RPMI8226 (cell line): ENCODE data around the gene CFDP1.
A peak's percentile ranks its signal among the peaks of the same experiment; 100 is the strongest.

Experiments
- DNase-seq: peaks from one replicate; pipeline ENCODE4 v3.0.0-alpha.2; 2015

Gene CFDP1

DNA sequence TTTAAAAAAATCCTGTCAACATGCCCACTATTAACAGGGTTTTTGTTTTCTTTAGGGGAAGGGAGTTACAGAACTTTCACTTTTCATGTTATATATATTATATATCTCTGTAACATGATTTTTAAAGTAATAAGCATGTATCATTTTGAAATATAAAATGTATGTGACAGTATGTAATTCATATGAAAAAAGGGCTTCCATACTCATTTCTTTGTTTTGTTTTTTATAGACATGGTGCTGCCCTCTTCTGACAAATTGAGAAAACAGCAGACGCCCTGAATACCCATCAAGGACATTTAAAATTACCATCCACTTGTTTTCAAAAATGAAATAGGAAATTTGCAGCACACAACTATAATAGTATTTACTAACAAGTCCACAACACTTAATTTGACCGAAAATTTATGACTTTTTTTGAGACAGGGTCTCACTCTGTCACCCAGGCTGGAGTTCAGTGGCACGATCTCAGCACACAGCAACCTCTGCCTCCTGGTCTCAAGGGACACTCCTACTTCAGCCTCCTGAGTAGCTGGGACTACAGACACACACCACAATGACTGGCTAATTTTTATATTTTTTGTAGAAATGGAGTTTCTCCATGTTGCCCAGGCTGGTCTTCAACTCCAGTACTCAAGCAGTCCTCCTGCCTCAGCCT lies 30.4 kb downstream of the CFDP1 start:
- DNase-seq = peak; percentile 17

DNA sequence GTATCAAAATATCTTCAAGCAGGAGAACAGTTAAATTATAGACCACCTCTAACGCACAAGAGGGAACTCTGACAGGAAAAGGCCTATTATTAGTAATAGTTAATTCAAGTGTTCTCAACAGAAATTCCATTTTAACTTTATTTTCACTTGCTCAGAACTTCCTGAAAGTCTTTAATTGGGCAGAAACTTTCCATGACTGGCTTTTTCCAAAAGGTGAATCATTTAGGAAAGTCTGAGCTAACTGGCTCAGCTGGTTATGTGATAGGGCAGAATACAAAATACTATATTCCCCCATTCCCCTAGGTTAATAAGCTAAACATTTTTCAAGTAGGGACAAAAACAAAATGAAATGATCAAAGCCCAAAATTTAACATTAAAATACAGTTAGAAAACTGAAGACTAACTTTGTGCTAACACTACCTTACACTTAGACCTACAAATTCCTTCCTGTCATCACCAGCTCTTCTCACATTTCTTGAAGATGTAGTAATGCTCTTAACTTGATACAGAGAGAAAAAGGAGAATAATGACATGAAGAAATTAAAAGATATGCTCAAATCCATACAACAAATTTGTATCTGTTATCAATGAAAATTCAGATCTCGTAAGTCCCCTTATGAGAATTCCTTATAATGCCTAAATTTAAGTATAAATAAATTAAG lies 31.0 kb downstream of the CFDP1 start:
- DNase-seq = no peak

- no peak for DNase-seq
Observed at GRCh38 chr16:75401691-75402090, 31.6 kb downstream of the CFDP1 start.

- no peak for DNase-seq
Observed at GRCh38 chr16:75398333-75398732, 35.0 kb downstream of the CFDP1 start.

DNA sequence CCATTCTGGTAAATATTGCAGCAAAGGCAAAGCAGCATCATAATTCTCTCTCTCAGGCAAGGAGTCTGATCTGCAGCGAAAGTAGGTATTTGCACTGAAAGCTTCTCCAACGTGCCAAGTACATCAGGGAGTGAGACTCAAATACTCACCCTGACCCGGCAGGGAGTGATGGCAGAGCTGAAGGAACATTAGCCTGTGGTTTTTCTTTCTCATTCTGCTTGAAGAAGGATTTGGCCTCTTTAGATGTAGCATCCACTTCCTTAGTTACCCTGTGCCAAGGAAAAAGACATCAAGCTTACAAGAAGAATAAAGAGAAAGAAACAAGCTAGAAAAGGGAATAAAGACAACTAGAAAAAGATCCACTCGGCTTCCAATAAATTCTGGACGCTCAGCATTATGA lies 38.4 kb downstream of the CFDP1 start:
- no peak for DNase-seq

DNA sequence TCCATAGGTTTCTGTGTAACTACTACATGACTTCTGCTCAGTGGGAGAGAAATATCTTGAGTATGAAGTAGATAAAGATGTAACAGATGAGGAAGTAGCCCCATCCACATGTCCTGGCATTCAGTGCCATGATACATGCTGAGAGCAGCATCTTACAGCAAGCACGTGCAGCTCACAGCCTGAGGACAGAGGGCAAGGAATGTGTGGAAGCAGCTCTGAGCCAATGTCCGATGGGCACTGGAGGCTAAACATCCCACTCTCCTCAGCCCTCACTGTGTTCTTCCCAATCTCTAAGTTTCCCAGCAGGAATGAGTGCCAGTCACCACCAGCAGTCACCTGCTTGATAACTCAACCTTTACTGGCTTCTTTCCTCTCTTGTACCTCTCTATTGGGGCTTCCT lies 40.4 kb downstream of the CFDP1 start:
- DNase-seq = no peak

DNA sequence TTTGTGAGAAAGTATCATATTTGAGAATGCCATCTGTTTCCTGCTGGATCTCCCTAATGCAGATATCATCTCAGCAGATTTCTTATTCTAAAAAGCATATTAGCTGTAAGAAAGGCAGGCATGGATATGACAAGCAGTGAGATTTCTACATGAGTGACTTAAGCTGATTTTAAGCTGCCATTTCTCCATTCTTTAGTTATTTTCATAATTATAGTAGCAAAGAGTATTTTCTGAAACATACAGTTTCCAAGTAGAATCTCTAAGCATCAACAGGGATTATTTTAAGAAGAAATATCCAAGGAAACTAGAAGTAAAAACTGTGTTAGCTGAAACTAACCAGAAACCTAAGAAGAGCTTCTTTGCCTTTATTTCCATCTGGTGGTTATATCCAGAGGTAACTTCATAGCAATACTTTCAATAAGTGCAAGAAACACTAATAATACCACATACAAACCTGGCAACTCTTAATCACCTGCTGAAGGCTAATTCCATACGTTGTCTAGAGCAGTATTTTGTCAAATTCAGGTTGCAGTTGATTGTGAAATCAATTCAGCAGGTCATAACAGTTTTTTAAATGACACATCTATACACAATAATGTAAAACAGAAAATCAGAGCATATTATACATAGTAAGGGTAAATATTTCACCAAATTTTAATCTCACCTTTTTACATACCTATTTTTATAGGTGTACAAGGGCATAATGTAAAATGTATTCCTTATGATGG lies 42.2 kb downstream of the CFDP1 start:
- DNase-seq = no peak

GRCh38 chr16:75389096-75389690 lies 44.1 kb downstream of the CFDP1 start:
- DNase-seq = no peak

DNA sequence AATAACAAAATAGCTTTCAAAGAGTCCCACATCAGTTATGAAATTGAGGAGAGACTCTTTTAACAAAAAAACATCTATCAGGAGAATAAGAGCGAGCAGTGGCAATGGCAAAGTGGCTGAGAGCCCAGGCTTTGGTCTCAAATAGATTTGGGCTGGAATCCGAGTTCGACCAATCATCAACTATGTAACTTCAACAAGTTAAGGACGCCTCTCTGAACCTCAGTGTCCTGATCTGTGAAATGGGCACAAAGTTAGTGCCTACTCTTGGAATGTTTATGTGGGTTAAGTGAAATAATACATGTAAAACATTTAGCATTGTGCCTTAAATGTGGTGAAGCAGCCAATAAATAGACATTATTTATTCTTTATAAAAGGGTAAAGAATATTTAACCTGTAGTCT lies 45.4 kb downstream of the CFDP1 start:
- DNase-seq = no peak

- peak; percentile 79 for DNase-seq
Observed at GRCh38 chr16:75385507-75386152, 47.7 kb downstream of the CFDP1 start.

DNA sequence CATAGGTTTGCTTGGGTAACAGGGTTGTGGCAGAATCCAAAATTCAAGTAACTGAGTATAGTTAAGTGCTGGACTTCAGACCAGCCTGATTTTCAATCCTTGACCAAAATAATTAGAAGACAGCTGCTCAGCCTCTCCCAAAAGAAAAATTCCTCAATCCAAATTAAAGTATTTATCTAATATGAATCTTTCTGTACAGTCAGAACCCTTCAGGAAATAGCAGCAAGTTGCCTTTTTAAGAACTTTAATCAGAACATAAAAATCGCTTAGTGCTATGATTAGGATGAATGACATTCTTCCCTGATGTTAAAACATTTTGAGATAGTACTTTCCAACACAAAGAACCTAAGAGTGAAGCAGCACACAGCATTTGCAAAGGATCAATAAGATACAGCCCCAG lies 50.2 kb downstream of the CFDP1 start:
- DNase-seq = no peak

DNA sequence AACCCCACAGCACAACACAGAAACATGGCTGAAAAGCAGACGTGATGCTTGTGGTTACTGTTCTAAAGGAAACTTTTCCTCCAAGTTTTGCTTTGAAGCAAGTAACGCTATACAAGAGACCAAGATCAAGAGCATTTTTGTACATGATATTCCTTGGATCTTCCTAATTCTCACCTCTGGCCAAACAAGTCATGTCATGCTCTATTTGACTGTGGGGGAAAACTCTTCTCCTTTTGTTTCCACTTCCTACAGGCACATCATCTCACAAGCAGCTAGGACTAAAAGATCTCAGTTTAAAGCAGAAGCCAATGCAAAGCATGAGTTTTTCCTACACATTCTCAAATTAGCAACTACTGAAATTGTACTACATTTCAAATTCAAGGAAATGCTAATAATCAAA lies 50.7 kb downstream of the CFDP1 start:
- DNase-seq = no peak

DNA sequence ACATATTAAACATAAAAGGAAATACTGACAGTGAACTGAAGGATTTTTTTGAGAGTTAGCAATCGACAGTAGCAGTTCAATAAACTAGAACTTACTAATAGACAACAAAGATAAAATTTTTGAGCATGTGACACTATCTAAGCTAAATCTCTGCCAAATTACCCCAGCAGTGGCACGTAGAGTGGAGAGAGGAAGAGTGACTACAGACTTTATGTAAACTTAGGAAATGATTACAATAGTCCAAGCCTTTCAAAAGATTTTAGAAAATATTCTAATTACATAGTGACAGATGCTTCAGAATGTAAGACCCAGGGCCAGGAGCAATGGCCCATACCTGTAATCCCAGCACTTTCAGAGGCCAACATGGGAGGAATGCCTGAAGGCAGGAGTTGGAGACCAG lies 52.4 kb downstream of the CFDP1 start:
- no peak for DNase-seq

GRCh38 chr16:75379911-75380847 lies 53.1 kb downstream of the CFDP1 start:
- peak; percentile 88 for DNase-seq

- no peak for DNase-seq
Observed at GRCh38 chr16:75379339-75379738, 54.0 kb downstream of the CFDP1 start.

- no peak for DNase-seq
Observed at GRCh38 chr16:75378616-75379015, 54.7 kb downstream of the CFDP1 start.

DNA sequence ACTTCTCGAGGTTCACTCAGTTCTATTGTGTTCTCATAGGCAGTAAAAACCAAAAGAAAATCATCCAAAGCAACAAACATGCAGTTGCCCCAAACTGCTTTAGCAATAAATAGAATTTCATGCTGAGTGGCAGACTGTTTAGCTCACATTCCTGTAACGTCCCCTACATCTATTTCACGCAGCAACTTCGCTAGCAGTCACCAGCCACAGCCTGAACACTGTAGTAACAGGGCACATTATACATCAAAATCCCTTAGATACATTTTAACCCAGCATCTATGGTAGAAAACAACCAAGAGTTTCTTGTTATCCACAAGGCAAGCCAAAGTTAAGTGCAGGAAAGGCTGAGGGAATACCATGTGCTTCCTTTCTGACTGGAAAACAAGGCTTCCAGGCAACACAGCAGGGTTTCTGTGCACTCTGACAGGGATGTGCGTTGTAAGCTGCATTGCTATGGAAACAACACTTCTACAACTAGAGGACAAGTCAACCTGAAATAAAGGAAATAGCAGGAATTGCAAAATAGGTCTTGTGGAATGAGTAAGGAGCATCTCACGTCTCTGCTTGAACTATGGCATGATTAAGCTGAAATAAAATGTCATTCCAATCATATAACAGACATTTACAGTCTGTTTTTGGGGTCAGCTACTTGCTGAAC lies 55.4 kb downstream of the CFDP1 start:
- DNase-seq = no peak

- DNase-seq = no peak
Observed at GRCh38 chr16:75376475-75377161, 56.7 kb downstream of the CFDP1 start.

- no peak for DNase-seq
Observed at GRCh38 chr16:75374388-75374787, 58.9 kb downstream of the CFDP1 start.

GRCh38 chr16:75372236-75372856 lies 61.0 kb downstream of the CFDP1 start:
- no peak for DNase-seq
